Neural cell (in vitro differentiated cells): ENCODE measurements around the gene WIPI1. TPM values are rescaled to one million over a fixed set of nuclear protein-coding genes. Genes with fewer than 3 reads are reported as not detected.

Experiments used
- H2AFZ ChIP-seq: fragments of 200-600, 300-800 bp; sonication (generic), shearing (Covaris generic); 2 replicates; pipeline ENCODE4 v1.6.0; 2014; ENCODE audit warnings: low read depth, mild to moderate bottlenecking, antibody characterized with exemption, low read length, moderate library complexity
- H3F3A ChIP-seq: fragments of 200-600 bp; shearing (Covaris generic); 2 replicates; pipeline ENCODE4 v1.6.1; 2016; ENCODE audit warnings: mild to moderate bottlenecking, moderate library complexity, mixed read lengths, antibody characterized with exemption, low read length; ENCODE audit not compliant: insufficient read depth, poor library complexity, severe bottlenecking
- H3K27ac ChIP-seq: fragments of 200-600, 300-800 bp; sonication (generic), shearing (Covaris generic); 2 replicates; pipeline ENCODE4 v1.5.1; 2014; ENCODE audit warnings: mild to moderate bottlenecking, low read length, moderate library complexity
- H3K27me3 ChIP-seq: fragments of 300-800, 200-600 bp; sonication (generic), shearing (Covaris generic); 2 replicates; pipeline ENCODE4 v1.6.0; 2014; ENCODE audit warnings: mild to moderate bottlenecking, low read depth, low read length, moderate library complexity; ENCODE audit not compliant: insufficient read depth
- H3K36me3 ChIP-seq: fragments of 300-800, 200-600 bp; sonication (generic), shearing (Covaris generic); 2 replicates; pipeline ENCODE4 v1.5.1; 2014; ENCODE audit warnings: mild to moderate bottlenecking, antibody characterized with exemption, low read length, moderate library complexity; ENCODE audit not compliant: insufficient read depth
- H3K4me2 ChIP-seq: fragments of 300-800, 200-600 bp; sonication (generic), shearing (Covaris generic); 2 replicates; pipeline ENCODE4 v1.6.0; 2014; ENCODE audit warnings: mild to moderate bottlenecking, low read length
- H3K4me3 ChIP-seq: fragments of 300-800, 200-600 bp; sonication (generic), shearing (Covaris generic); 2 replicates; pipeline ENCODE4 v1.5.1; 2014; ENCODE audit warnings: mild to moderate bottlenecking, low read length, moderate library complexity
- H3K79me2 ChIP-seq: fragments of 200-600 bp; shearing (Covaris generic); replicated peaks from 2 replicates; pipeline ENCODE4 v1.6.0; 2014; ENCODE audit warnings: mild to moderate bottlenecking, low read length, moderate library complexity; ENCODE audit not compliant: insufficient read depth
- H3K9ac ChIP-seq: fragments of 300-800, 200-600 bp; sonication (generic), shearing (Covaris generic); 2 replicates; pipeline ENCODE4 v1.6.1; 2016; ENCODE audit warnings: mild to moderate bottlenecking, low read length, mixed read lengths
- H3K9me2 ChIP-seq: fragments of 200-600 bp; shearing (Covaris generic); 2 replicates; pipeline ENCODE4 v1.6.1; 2016; ENCODE audit warnings: mild to moderate bottlenecking, low read length, mixed read lengths; ENCODE audit not compliant: insufficient read depth
- H3K9me3 ChIP-seq: fragments of 200-600, 300-800 bp; sonication (generic), shearing (Covaris generic); 2 replicates; pipeline ENCODE4 v1.6.1; 2016; ENCODE audit warnings: mild to moderate bottlenecking, mixed run types, low read length, moderate library complexity, mixed read lengths
- H4K20me1 ChIP-seq: fragments of 200-600 bp; shearing (Covaris generic); 2 replicates; pipeline ENCODE4 v1.6.1; 2016; ENCODE audit warnings: mild to moderate bottlenecking, mixed run types; ENCODE audit not compliant: insufficient read depth
- EP300 ChIP-seq: fragments of 450-650 bp; conservative IDR thresholded peaks from 2 replicates; pipeline ENCODE4 v1.6.1; 2014; ENCODE audit warnings: antibody characterized with exemption, mild to moderate bottlenecking, moderate library complexity; ENCODE audit not compliant: poor library complexity, severe bottlenecking
- MXI1 ChIP-seq: fragments of 450-650 bp; conservative IDR thresholded peaks from 2 replicates; pipeline ENCODE4 v1.6.1; 2014; ENCODE audit warnings: antibody characterized with exemption, mild to moderate bottlenecking; ENCODE audit not compliant: poor library complexity, severe bottlenecking
- POLR2AphosphoS5 ChIP-seq: IDR thresholded peaks from 2 replicates; pipeline ENCODE4 v1.6.1; 2012
- RAD21 ChIP-seq: fragments of 450-650 bp; conservative IDR thresholded peaks from 2 replicates; pipeline ENCODE4 v1.6.1; 2014; ENCODE audit warnings: antibody characterized with exemption, mild to moderate bottlenecking, moderate library complexity
- SMC3 ChIP-seq: fragments of 450-650 bp; conservative IDR thresholded peaks from 2 replicates; pipeline ENCODE4 v1.6.1; 2014; ENCODE audit warnings: antibody characterized with exemption, mild to moderate bottlenecking, moderate library complexity; ENCODE audit not compliant: poor library complexity
- TAF1 ChIP-seq: IDR thresholded peaks from 2 replicates; pipeline ENCODE4 v1.6.1; 2012; ENCODE audit warnings: low read depth
- polyA plus RNA-seq: library from polyadenylated mRNA; depleted of rRNA; stranded (reverse); fragments of >200 nt; gene quantifications from 2 replicates; pipeline ENCODE4 v1.2.3, GENCODE V29; 2014
- TF ChIP-seq, protein P1 (sequence below): fragments of 450-650 bp; IDR thresholded peaks from 2 replicates; pipeline ENCODE4 v1.5.1; 2014; ENCODE audit warnings: antibody characterized with exemption, mild to moderate bottlenecking, moderate library complexity; ENCODE audit not compliant: poor library complexity, severe bottlenecking
- TF ChIP-seq, protein P2 (sequence below): IDR thresholded peaks from 2 replicates; pipeline ENCODE4 v1.6.1; 2012; ENCODE audit warnings: borderline replicate concordance

Gene WIPI1
- polyA plus RNA-seq, 1 donor from 2014 or later = 17.8 TPM

DNA sequence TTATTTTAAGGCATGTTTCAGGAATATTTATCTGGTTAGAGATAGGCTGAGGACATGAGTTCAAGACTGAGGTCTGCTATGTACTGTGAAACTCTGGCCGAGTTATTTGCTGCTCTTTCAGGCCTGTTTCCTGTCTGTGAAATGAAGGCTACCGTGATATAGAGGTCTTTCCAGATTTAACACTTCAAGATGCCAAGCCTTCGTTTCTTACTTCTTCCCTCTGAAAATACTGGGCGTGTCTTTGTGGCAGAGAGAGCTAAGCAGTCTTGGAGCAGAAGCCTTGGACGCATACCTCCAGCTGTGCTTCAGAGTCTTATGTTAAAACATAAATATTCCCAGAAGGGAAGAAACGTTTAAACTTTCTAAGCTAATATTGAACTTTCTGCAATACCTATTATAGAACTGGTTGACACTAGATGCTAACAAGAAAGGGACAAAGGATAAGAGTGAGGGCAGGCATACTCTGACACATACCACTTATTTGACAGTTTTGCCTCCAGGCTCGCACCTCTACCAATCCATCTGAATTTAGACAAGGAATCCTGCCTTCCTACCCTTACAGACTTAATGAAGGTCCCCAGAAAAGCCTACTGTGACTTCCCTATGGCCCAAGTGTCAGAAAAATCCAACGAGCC lies 17.5 kb downstream of the WIPI1 start:
- TF ChIP-seq RAD21 (no peak), EP300 (no peak)
- TF ChIP-seq, protein P1, sequence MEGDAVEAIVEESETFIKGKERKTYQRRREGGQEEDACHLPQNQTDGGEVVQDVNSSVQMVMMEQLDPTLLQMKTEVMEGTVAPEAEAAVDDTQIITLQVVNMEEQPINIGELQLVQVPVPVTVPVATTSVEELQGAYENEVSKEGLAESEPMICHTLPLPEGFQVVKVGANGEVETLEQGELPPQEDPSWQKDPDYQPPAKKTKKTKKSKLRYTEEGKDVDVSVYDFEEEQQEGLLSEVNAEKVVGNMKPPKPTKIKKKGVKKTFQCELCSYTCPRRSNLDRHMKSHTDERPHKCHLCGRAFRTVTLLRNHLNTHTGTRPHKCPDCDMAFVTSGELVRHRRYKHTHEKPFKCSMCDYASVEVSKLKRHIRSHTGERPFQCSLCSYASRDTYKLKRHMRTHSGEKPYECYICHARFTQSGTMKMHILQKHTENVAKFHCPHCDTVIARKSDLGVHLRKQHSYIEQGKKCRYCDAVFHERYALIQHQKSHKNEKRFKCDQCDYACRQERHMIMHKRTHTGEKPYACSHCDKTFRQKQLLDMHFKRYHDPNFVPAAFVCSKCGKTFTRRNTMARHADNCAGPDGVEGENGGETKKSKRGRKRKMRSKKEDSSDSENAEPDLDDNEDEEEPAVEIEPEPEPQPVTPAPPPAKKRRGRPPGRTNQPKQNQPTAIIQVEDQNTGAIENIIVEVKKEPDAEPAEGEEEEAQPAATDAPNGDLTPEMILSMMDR = no peak
- TF ChIP-seq, protein P2, sequence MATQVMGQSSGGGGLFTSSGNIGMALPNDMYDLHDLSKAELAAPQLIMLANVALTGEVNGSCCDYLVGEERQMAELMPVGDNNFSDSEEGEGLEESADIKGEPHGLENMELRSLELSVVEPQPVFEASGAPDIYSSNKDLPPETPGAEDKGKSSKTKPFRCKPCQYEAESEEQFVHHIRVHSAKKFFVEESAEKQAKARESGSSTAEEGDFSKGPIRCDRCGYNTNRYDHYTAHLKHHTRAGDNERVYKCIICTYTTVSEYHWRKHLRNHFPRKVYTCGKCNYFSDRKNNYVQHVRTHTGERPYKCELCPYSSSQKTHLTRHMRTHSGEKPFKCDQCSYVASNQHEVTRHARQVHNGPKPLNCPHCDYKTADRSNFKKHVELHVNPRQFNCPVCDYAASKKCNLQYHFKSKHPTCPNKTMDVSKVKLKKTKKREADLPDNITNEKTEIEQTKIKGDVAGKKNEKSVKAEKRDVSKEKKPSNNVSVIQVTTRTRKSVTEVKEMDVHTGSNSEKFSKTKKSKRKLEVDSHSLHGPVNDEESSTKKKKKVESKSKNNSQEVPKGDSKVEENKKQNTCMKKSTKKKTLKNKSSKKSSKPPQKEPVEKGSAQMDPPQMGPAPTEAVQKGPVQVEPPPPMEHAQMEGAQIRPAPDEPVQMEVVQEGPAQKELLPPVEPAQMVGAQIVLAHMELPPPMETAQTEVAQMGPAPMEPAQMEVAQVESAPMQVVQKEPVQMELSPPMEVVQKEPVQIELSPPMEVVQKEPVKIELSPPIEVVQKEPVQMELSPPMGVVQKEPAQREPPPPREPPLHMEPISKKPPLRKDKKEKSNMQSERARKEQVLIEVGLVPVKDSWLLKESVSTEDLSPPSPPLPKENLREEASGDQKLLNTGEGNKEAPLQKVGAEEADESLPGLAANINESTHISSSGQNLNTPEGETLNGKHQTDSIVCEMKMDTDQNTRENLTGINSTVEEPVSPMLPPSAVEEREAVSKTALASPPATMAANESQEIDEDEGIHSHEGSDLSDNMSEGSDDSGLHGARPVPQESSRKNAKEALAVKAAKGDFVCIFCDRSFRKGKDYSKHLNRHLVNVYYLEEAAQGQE = no peak
- Histone ChIP-seq H3K36me3 (no peaks in the 10 kb centered on the region), H3K9me3 (no peaks in the 10 kb centered on the region), H3K79me2 (no peaks in the 10 kb centered on the region), H3K9me2 (no peaks in the 10 kb centered on the region), H3K4me3 (no peak overlapping the region), H3F3A (no peaks in the 10 kb centered on the region), H3K4me2 (no peak overlapping the region), H2AFZ (no peak overlapping the region), H3K27ac (no peak overlapping the region), H3K27me3 (no peaks in the 10 kb centered on the region), H4K20me1 (no peaks in the 10 kb centered on the region), H3K9ac (no peak overlapping the region)

DNA sequence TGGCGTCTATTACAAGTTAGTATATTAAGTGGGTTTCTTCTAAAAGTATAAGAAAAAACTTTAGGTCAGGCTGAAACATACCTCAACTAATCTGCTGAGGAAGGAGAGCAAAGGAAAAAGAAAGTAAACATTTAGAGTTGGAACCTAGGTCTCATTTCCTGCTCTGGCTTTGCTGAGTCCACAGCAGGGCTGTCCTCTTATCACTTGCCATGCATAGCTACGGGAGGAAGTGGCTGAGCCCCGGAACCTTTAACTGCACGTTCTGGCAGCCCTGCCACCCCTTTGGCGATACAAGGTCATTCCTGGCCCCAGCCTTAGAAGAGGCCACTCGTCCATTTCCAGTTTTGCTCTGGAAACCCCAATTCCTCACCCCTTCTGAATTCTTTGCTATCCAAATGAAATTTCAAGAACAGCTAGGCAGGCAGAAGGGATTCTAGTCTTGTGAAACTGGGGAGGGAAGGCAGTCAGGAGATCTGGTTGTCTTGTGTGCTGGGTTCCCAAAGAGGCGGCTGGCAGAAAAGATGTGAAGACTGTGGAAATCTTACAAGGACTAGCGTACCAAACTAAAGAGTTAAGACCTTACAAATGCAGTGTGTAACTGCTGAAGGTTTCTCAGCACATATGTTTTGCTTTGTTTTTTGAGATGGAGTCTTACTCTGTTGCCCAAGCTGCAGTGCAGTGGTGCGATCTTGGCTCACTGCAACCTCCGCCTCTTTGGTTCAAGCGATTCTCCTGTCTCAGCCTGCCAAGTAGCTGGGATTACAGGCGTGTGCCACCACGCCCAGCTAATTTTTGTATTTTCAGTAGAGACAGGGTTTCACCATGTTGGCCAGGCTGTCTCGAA lies 19.1 kb downstream of the WIPI1 start:
- no peak overlapping the region for H2AFZ ChIP-seq

More for the DNA sequence above, 19.1 kb downstream of the WIPI1 start:
- no peak for TF ChIP-seq EP300
- no peak for TF ChIP-seq TAF1
- TF ChIP-seq MXI1 = no peak
- no peak for TF ChIP-seq POLR2AphosphoS5
- TF ChIP-seq SMC3 = no peak
- TF ChIP-seq, protein P2 = no peak
- Histone ChIP-seq H4K20me1 (no peaks in the 10 kb centered on the region), H3K9me3 (no peaks in the 10 kb centered on the region), H3K4me3 (no peak overlapping the region), H3K9me2 (no peaks in the 10 kb centered on the region), H3K9ac (no peak overlapping the region), H3K27me3 (no peaks in the 10 kb centered on the region), H3K79me2 (no peaks in the 10 kb centered on the region), H3K27ac (no peak overlapping the region), H3K36me3 (no peaks in the 10 kb centered on the region), H3F3A (no peaks in the 10 kb centered on the region), H3K4me2 (no peak overlapping the region)
